GM12878 (cell line): Measurements from ENCODE around the gene CTNNA1. TPM values are rescaled to one million over a fixed set of nuclear protein-coding genes. Genes with fewer than 3 reads are reported as not detected.

ENCODE experiments used
- ATAC-seq: fragments of 200-7000 bp; cut with Tn5 transposase; 3 replicates; pipeline ENCODE4 v1.9.1; 2020; ENCODE audit warnings: mild to moderate bottlenecking, moderate library complexity
- BruUV-seq: library from RNA; stranded (reverse); fragments of 400-500 nt; replicated peaks from 2 replicates; lab custom pipeline; 2021; lab: Mats Ljungman, UMichigan
- CTCF ChIA-PET: fragments of 300-600 bp; sonication (Branson Sonifier 250); formaldehyde crosslinking; extraction: SDS; loops from one replicate; lab custom pipeline; 2021; ENCODE audit warnings: inconsistent platforms; lab: Yijun Ruan, JAX
- POLR2A ChIA-PET: fragments of 350-600 bp; formaldehyde crosslinking; extraction: SDS; loops from one replicate; lab custom pipeline; 2021; ENCODE audit warnings: inconsistent platforms; lab: Charles Lee
- RAD21 ChIA-PET: fragments of 300-600 bp; sonication (Branson Sonifier 250); formaldehyde crosslinking; loops from one replicate; lab custom pipeline; 2023; ENCODE audit warnings: antibody characterized with exemption; ENCODE audit not compliant: unreplicated experiment; lab: Charles Lee
- SMC1A ChIA-PET: fragments of 300-600 bp; sonication (Branson Sonifier 250); formaldehyde crosslinking; loops from one replicate; lab custom pipeline; 2023; ENCODE audit not compliant: unreplicated experiment, uncharacterized antibody; lab: Charles Lee
- DNase-seq: peaks from one replicate; pipeline ENCODE4 v3.0.0-alpha.2; 2011; ENCODE audit warnings: low read depth, low spot score
- FAIRE-seq: peaks from 3 replicates; lab custom pipeline; 2011; peaks lifted over from hg19 to GRCh38; lab: Jason Lieb, UNC
- H2AFZ ChIP-seq: 2 replicates; pipeline ENCODE4 v1.6.0; 2011; ENCODE audit warnings: low read depth, low read length, control low read depth; ENCODE audit not compliant: control insufficient read depth
- H3K27ac ChIP-seq: 2 replicates; pipeline ENCODE4 v1.5.1; 2011; ENCODE audit warnings: control low read depth; ENCODE audit not compliant: control insufficient read depth, insufficient read depth
- H3K27me3 ChIP-seq, 2 experiments: replicated peaks in 1 of 2; 2 replicates each; pipeline versions ENCODE4 v1.6.0 to v1.6.1; 2011; ENCODE audit warnings: low read length in 1 of 2; ENCODE audit not compliant: control insufficient read depth in 2 of 2, insufficient read depth in 2 of 2
- H3K36me3 ChIP-seq, 2 experiments: 2 replicates each; pipeline ENCODE4 v1.5.1; 2011; ENCODE audit warnings: low read length in 1 of 2; ENCODE audit not compliant: control insufficient read depth in 2 of 2, insufficient read depth in 2 of 2
- H3K4me1 ChIP-seq: 2 replicates; pipeline ENCODE4 v1.6.1; 2011; ENCODE audit warnings: mild to moderate bottlenecking, low read length, moderate library complexity, mixed read lengths; ENCODE audit not compliant: control insufficient read depth, insufficient read depth
- H3K4me2 ChIP-seq: 2 replicates; pipeline ENCODE4 v1.6.0; 2011; ENCODE audit warnings: control low read depth; ENCODE audit not compliant: control insufficient read depth, insufficient read depth
- H3K4me3 ChIP-seq: fragments of 200-600 bp; sonication (generic); 2 replicates; pipeline ENCODE4 v1.5.1; 2016
- H3K79me2 ChIP-seq: 2 replicates; pipeline ENCODE4 v1.6.0; 2011; ENCODE audit warnings: low read length; ENCODE audit not compliant: control insufficient read depth, insufficient read depth
- H3K9ac ChIP-seq: 2 replicates; pipeline ENCODE4 v1.8.0; 2011; ENCODE audit warnings: low read length, control low read depth, mixed read lengths; ENCODE audit not compliant: control insufficient read depth, insufficient read depth
- H3K9me3 ChIP-seq: replicated peaks from 3 replicates; pipeline ENCODE4 v1.5.1; 2011; ENCODE audit warnings: mild to moderate bottlenecking, low read length; ENCODE audit not compliant: control insufficient read depth, insufficient read depth
- H4K20me1 ChIP-seq: 2 replicates; pipeline ENCODE4 v1.6.0; 2011; ENCODE audit not compliant: control insufficient read depth, insufficient read depth
- BHLHE40 ChIP-seq, 2 experiments: fragments of 450-650 bp in 1 of 2; IDR thresholded peaks; 2 replicates each; pipeline ENCODE4 v1.6.1; 2011 to 2017; ENCODE audit warnings: low read depth in 2 of 2, borderline replicate concordance in 1 of 2, improper control_type of control experiment in 1 of 2, low read length in 1 of 2, mild to moderate bottlenecking in 1 of 2
- BMI1 ChIP-seq: fragments of 450-650 bp; IDR thresholded peaks from 2 replicates; pipeline ENCODE4 v1.6.1; 2016; ENCODE audit warnings: mild to moderate bottlenecking, moderate library complexity, borderline replicate concordance
- ESRRA ChIP-seq: IDR thresholded peaks from 2 replicates; pipeline ENCODE4 v1.6.1; 2012; ENCODE audit warnings: mild to moderate bottlenecking, low read length, improper control_type of control experiment
- FOXM1 ChIP-seq: IDR thresholded peaks from 2 replicates; pipeline ENCODE4 v1.6.1; 2012; ENCODE audit warnings: low read depth, mild to moderate bottlenecking, inconsistent platforms, low read length, moderate library complexity
- HCFC1 ChIP-seq: fragments of 150-350 bp; IDR thresholded peaks from 2 replicates; pipeline ENCODE4 v1.6.1; 2014; ENCODE audit warnings: low read length
- KAT2A ChIP-seq: conservative IDR thresholded peaks from 2 replicates; pipeline ENCODE4 v1.6.1; 2011; ENCODE audit warnings: low read depth, low read length; ENCODE audit not compliant: control insufficient read depth
- KDM1A ChIP-seq: fragments of 200-600 bp; sonication (generic); IDR thresholded peaks from 2 replicates; pipeline ENCODE4 v1.6.1; 2016; ENCODE audit warnings: borderline replicate concordance
- MEF2A ChIP-seq: IDR thresholded peaks from 2 replicates; pipeline ENCODE4 v1.6.1; 2011; ENCODE audit warnings: low read depth, mild to moderate bottlenecking, low read length, moderate library complexity; ENCODE audit not compliant: insufficient read depth
- MXI1 ChIP-seq: fragments of 150-350 bp; IDR thresholded peaks from 2 replicates; pipeline ENCODE4 v1.6.1; 2011; ENCODE audit warnings: low read depth, mild to moderate bottlenecking, inconsistent platforms, low read length, improper control_type of control experiment
- POLR2AphosphoS5 ChIP-seq: IDR thresholded peaks from 2 replicates; pipeline ENCODE4 v1.6.1; 2011; ENCODE audit warnings: mild to moderate bottlenecking, low read length, inconsistent platforms
- POU2F2 ChIP-seq: IDR thresholded peaks from 3 replicates; pipeline ENCODE4 v1.6.1; 2011; ENCODE audit warnings: low read depth, mild to moderate bottlenecking, low read length, borderline replicate concordance
- SIN3A ChIP-seq: IDR thresholded peaks from 2 replicates; pipeline ENCODE4 v1.6.1; 2012; ENCODE audit warnings: low read depth, low read length, improper control_type of control experiment
- SMAD5 ChIP-seq: IDR thresholded peaks from 2 replicates; pipeline ENCODE4 v1.6.1; 2016; ENCODE audit warnings: antibody characterized with exemption, low read depth
- SREBF1 ChIP-seq: IDR thresholded peaks from 2 replicates; pipeline ENCODE4 v1.6.1; 2012; ENCODE audit warnings: mild to moderate bottlenecking, low read length
- ZNF207 ChIP-seq: fragments of 450-650 bp; IDR thresholded peaks from 2 replicates; pipeline ENCODE4 v1.6.1; 2014; ENCODE audit warnings: antibody characterized with exemption, mild to moderate bottlenecking, borderline replicate concordance
- WGBS: methylation state at CpG from one replicate; pipeline ENCODE4 v1.1.6; 2016; ENCODE audit warnings: low lambda C conversion rate; ENCODE audit not compliant: insufficient replicate concordance, insufficient coverage; ENCODE audit errors: missing lambda C conversion rate; 5-methylcytosine and 5-hydroxymethylcytosine counted together
- in situ Hi-C: fragments of 300-500 bp; cut with MboI; formaldehyde crosslinking; loops from 9 replicates; pipeline ENCODE4 v1.14.3; 2018; ENCODE audit warnings: mixed read lengths
- intact Hi-C: fragments of 100-400 bp; cut with micrococcal nuclease; formaldehyde crosslinking; loops from one replicate; pipeline ENCODE4 v1.14.2; 2022; ENCODE audit not compliant: unreplicated experiment
- polyA plus RNA-seq, 11 experiments: library from polyadenylated mRNA; depleted of rRNA in 4 of 11; unstranded in 6 of 11; stranded (reverse) in 5 of 11; fragments of >200 nt; fragmentation: Nextera tagmentation in 4 of 11; fragmentation: Illumina TruSeq in 1 of 11; extraction: Ambion mirVana in 4 of 11; extraction: Trizol in 1 of 11; gene quantifications; 1 replicate in 1 of 11; 2 replicates in 10 of 11; pipeline versions ENCODE4 v1.2.1 to v1.2.3, GENCODE V29; 2011 to 2016; ENCODE audit warnings: inconsistent platforms in 2 of 11, missing spikeins in 2 of 11, low read depth in 1 of 11
- total RNA-seq, 4 experiments: library from RNA; depleted of rRNA in 3 of 4; stranded (reverse); fragments of >200 nt in 3 of 4; fragmentation: Illumina TruSeq in 1 of 4; extraction: Trizol in 1 of 4; gene quantifications; 2 replicates each; pipeline versions ENCODE4 v1.2.1 to v1.2.3, GENCODE V29; 2013 to 2021
- TF ChIP-seq, protein P1 (sequence below): fragments of 150-350 bp; IDR thresholded peaks from 2 replicates; pipeline ENCODE4 v1.6.1; 2016; ENCODE audit warnings: low read depth, low read length
- TF ChIP-seq, protein P2 (sequence below): fragments of 450-650 bp; IDR thresholded peaks from 2 replicates; pipeline ENCODE4 v1.6.1; 2017; ENCODE audit warnings: mild to moderate bottlenecking
- TF ChIP-seq, protein P3 (sequence below): fragments of 150-350 bp; IDR thresholded peaks from 2 replicates; pipeline ENCODE4 v1.6.1; 2014; ENCODE audit warnings: mild to moderate bottlenecking, low read depth, low read length
- TF ChIP-seq, protein P4 (sequence below): IDR thresholded peaks from 2 replicates; pipeline ENCODE4 v1.6.1; 2011; ENCODE audit warnings: borderline replicate concordance, low read depth, mild to moderate bottlenecking, moderate library complexity, mixed read lengths, low read length; ENCODE audit not compliant: insufficient read depth; ENCODE audit errors: extremely low read length

CTNNA1 gene
- total and polyA plus RNA-seq, 10 of the 15 experiments (the other 5 are each of a cell fraction or from before 2014, with no cell fraction given): 32.6 to 104 (median 57.7) TPM

DNA sequence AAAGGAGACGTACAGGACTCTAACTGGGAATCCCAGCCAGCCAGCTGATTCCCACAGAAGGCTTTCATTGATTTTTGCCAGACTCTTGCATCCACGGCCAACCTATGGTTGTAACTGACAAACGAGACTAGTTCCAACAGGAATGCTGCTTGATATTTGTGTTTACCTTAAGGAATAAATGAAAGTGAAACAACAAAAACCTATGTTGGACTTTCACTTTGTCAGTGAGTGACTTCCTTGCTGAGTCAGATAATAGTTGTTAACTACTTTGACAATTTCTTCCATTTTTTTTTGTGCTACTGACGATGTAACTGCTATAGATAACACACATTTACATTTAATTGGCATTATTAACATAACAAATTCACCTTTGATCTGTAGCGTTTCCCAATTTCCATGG lies 185.3 kb downstream of the CTNNA1 start:
- CTCF ChIA-PET: no interaction called here
- intact Hi-C loops (no loop called here), in situ Hi-C loops (no loop called here)
- H3K27me3 ChIP-seq: no peaks in the 10 kb centered on the region
- no peak overlapping the region for H3K9ac ChIP-seq
- ATAC-seq (no peak), FAIRE-seq (no peak), DNase-seq (no peak)
- RAD21 ChIA-PET: no interaction called here
- no TSS peak for BruUV-seq
- H3K79me2 ChIP-seq: no peaks in the 10 kb centered on the region
- POLR2A ChIA-PET: no interaction called here
- no peak for TF ChIP-seq POLR2AphosphoS5
- TF ChIP-seq, protein P1, sequence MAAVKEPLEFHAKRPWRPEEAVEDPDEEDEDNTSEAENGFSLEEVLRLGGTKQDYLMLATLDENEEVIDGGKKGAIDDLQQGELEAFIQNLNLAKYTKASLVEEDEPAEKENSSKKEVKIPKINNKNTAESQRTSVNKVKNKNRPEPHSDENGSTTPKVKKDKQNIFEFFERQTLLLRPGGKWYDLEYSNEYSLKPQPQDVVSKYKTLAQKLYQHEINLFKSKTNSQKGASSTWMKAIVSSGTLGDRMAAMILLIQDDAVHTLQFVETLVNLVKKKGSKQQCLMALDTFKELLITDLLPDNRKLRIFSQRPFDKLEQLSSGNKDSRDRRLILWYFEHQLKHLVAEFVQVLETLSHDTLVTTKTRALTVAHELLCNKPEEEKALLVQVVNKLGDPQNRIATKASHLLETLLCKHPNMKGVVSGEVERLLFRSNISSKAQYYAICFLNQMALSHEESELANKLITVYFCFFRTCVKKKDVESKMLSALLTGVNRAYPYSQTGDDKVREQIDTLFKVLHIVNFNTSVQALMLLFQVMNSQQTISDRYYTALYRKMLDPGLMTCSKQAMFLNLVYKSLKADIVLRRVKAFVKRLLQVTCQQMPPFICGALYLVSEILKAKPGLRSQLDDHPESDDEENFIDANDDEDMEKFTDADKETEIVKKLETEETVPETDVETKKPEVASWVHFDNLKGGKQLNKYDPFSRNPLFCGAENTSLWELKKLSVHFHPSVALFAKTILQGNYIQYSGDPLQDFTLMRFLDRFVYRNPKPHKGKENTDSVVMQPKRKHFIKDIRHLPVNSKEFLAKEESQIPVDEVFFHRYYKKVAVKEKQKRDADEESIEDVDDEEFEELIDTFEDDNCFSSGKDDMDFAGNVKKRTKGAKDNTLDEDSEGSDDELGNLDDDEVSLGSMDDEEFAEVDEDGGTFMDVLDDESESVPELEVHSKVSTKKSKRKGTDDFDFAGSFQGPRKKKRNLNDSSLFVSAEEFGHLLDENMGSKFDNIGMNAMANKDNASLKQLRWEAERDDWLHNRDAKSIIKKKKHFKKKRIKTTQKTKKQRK: no peak
- TF ChIP-seq KAT2A: no peak
- TF ChIP-seq, protein P2, sequence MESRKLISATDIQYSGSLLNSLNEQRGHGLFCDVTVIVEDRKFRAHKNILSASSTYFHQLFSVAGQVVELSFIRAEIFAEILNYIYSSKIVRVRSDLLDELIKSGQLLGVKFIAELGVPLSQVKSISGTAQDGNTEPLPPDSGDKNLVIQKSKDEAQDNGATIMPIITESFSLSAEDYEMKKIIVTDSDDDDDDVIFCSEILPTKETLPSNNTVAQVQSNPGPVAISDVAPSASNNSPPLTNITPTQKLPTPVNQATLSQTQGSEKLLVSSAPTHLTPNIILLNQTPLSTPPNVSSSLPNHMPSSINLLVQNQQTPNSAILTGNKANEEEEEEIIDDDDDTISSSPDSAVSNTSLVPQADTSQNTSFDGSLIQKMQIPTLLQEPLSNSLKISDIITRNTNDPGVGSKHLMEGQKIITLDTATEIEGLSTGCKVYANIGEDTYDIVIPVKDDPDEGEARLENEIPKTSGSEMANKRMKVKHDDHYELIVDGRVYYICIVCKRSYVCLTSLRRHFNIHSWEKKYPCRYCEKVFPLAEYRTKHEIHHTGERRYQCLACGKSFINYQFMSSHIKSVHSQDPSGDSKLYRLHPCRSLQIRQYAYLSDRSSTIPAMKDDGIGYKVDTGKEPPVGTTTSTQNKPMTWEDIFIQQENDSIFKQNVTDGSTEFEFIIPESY: no peak
- TF ChIP-seq BMI1: no peak
- TF ChIP-seq POU2F2: no peak
- no peak for TF ChIP-seq SREBF1
- TF ChIP-seq KDM1A: no peak
- TF ChIP-seq ESRRA: no peak
- TF ChIP-seq ZNF207: no peak
- no peak for TF ChIP-seq MEF2A
- TF ChIP-seq SIN3A: no peak
- TF ChIP-seq MXI1: no peak
- TF ChIP-seq, protein P3, sequence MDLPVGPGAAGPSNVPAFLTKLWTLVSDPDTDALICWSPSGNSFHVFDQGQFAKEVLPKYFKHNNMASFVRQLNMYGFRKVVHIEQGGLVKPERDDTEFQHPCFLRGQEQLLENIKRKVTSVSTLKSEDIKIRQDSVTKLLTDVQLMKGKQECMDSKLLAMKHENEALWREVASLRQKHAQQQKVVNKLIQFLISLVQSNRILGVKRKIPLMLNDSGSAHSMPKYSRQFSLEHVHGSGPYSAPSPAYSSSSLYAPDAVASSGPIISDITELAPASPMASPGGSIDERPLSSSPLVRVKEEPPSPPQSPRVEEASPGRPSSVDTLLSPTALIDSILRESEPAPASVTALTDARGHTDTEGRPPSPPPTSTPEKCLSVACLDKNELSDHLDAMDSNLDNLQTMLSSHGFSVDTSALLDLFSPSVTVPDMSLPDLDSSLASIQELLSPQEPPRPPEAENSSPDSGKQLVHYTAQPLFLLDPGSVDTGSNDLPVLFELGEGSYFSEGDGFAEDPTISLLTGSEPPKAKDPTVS: no peak
- TF ChIP-seq HCFC1: no peak
- TF ChIP-seq BHLHE40 (IDR thresholded peaks at IDR 0.05; ENCODE audit: borderline replicate concordance in 1 of 2, low read depth in 2 of 2, low read length in 1 of 2): no peak
- TF ChIP-seq FOXM1: no peak
- no peak for TF ChIP-seq SMAD5
- TF ChIP-seq, protein P4, sequence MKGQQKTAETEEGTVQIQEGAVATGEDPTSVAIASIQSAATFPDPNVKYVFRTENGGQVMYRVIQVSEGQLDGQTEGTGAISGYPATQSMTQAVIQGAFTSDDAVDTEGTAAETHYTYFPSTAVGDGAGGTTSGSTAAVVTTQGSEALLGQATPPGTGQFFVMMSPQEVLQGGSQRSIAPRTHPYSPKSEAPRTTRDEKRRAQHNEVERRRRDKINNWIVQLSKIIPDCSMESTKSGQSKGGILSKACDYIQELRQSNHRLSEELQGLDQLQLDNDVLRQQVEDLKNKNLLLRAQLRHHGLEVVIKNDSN: no peak
- WGBS: 95% methylated on average over 5 of the region's 5 CpGs
- no peak overlapping the region for H3K27ac ChIP-seq
- no peaks in the 10 kb centered on the region for H4K20me1 ChIP-seq
- no peaks in the 10 kb centered on the region for H3K9me3 ChIP-seq
- H3K4me3 ChIP-seq: no peak overlapping the region
- H3K36me3 ChIP-seq: peaks cover 3 to 8% of the 10 kb centered on the region in 2 experiments; a peak in 3 of 4 replicates
- no peak overlapping the region for H3K4me2 ChIP-seq
- no peaks in the 10 kb centered on the region for H3K4me1 ChIP-seq
- SMC1A ChIA-PET: no interaction called here
- no peak overlapping the region for H2AFZ ChIP-seq
